Left hindlimb (tissue), 1 donor: Measurements from ENCODE around the gene CFAP61.
A peak's percentile ranks its signal among the peaks of the same experiment; 100 is the strongest.

Experiments used
- DNase-seq: peaks from one replicate; pipeline ENCODE4 v3.0.0-alpha.2; 2018

The CFAP61 gene

GRCh38 chr20:20277894-20278335 is 225.6 kb downstream of the CFAP61 start:
- no peak for DNase-seq

- DNase-seq: no peak
These were observed 233.7 kb downstream of the CFAP61 start for GRCh38 chr20:20286061-20286460.

- DNase-seq: no peak
These were observed 237.0 kb downstream of the CFAP61 start for GRCh38 chr20:20289331-20289730.

- DNase-seq: no peak
These were observed 240.1 kb downstream of the CFAP61 start for GRCh38 chr20:20292472-20292871.

- DNase-seq: no peak
These were observed 240.8 kb downstream of the CFAP61 start for GRCh38 chr20:20293141-20293540.

- DNase-seq: no peak
These were observed 241.5 kb downstream of the CFAP61 start for GRCh38 chr20:20293691-20294385.

- no peak for DNase-seq
These were observed 243.5 kb downstream of the CFAP61 start for GRCh38 chr20:20295621-20296498.

- DNase-seq: no peak
These were observed 244.8 kb downstream of the CFAP61 start for GRCh38 chr20:20297181-20297580.

GRCh38 chr20:20297752-20298151 is 245.4 kb downstream of the CFAP61 start:
- no peak for DNase-seq

- DNase-seq: no peak
These were observed 247.6 kb downstream of the CFAP61 start for GRCh38 chr20:20299904-20300303.

- DNase-seq: no peak
These were observed 251.0 kb downstream of the CFAP61 start for GRCh38 chr20:20303320-20303719.

- DNase-seq: no peak
These were observed 251.4 kb downstream of the CFAP61 start for GRCh38 chr20:20303742-20304141.

- DNase-seq: no peak
These were observed 252.6 kb downstream of the CFAP61 start for GRCh38 chr20:20304942-20305341.

GRCh38 chr20:20312562-20312961 is 260.2 kb downstream of the CFAP61 start:
- DNase-seq: no peak

- peak; percentile 38 for DNase-seq
These were observed 264.9 kb downstream of the CFAP61 start for GRCh38 chr20:20317195-20317594.

GRCh38 chr20:20317621-20318364 is 265.5 kb downstream of the CFAP61 start:
- DNase-seq: no peak

- no peak for DNase-seq
These were observed 266.2 kb downstream of the CFAP61 start for GRCh38 chr20:20318365-20319161.

GRCh38 chr20:20321134-20321533 is 268.8 kb downstream of the CFAP61 start:
- no peak for DNase-seq

GRCh38 chr20:20321917-20322316 is 269.6 kb downstream of the CFAP61 start:
- DNase-seq: no peak

- no peak for DNase-seq
These were observed 270.6 kb downstream of the CFAP61 start for GRCh38 chr20:20322912-20323311.

- DNase-seq: no peak
These were observed 275.4 kb downstream of the CFAP61 start for GRCh38 chr20:20327746-20328145.

GRCh38 chr20:20329564-20329963 is 277.2 kb downstream of the CFAP61 start:
- no peak for DNase-seq

- no peak for DNase-seq
These were observed 278.8 kb downstream of the CFAP61 start for GRCh38 chr20:20331156-20331555.
